ENCODE measurements around the gene ERICH4.

The ERICH4 gene

DNA sequence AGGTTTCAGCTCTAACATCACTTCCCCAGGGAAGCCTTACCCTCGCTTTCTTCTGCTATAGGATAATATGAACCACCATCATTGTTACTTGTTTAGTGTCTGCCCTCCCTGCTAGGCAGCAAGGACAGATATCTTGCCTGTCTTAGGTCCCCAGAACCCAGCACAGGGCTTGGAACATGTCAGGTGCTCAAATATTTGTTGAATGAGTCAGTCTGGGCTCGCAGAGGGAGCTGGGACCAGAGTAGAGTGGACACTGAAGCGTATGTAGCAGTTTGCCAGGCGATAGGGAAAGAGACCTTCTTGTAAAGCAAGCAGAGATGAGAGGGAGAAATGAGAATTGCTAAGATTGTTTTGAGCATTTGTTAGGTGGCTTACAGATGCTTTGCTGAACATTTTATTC, 33.7 kb upstream of the ERICH4 start:
- Histone ChIP-seq H3K9me2 (ENCODE audit: low read depth, low read length) (no peaks in the 10 kb centered on the region), H3K27me3 (ENCODE audit: insufficient read depth, low read length) (no peaks in the 10 kb centered on the region), H3K79me2 (ENCODE audit: insufficient read depth, low read length) (no peaks in the 10 kb centered on the region), H3F3A (ENCODE audit: insufficient read depth, low read length) (no peaks in the 10 kb centered on the region), H3K4me3 (ENCODE audit: low read depth, low read length, poor library complexity, severe bottlenecking) (no peak overlapping the region), H3K36me3 (ENCODE audit: insufficient read depth, low read length) (peaks cover 29% of the 10 kb centered on the region; the same call in 1 of the 2 replicates), H3K4me1 (ENCODE audit: insufficient read depth, low read length, severe bottlenecking) (no peaks in the 10 kb centered on the region), H3K4me2 (ENCODE audit: low read length) (no peak overlapping the region), H4K20me1 (ENCODE audit: insufficient read depth, low read length) (no peaks in the 10 kb centered on the region), H2AFZ (ENCODE audit: low read length) (no peak overlapping the region), H3K27ac (ENCODE audit: low read depth, low read length, poor library complexity, severe bottlenecking) (no peak overlapping the region), H3K9me3 (ENCODE audit: low read length) (no peaks in the 10 kb centered on the region), H3K9ac (ENCODE audit: low read length) (no peak overlapping the region)
- TF ChIP-seq, protein P1, sequence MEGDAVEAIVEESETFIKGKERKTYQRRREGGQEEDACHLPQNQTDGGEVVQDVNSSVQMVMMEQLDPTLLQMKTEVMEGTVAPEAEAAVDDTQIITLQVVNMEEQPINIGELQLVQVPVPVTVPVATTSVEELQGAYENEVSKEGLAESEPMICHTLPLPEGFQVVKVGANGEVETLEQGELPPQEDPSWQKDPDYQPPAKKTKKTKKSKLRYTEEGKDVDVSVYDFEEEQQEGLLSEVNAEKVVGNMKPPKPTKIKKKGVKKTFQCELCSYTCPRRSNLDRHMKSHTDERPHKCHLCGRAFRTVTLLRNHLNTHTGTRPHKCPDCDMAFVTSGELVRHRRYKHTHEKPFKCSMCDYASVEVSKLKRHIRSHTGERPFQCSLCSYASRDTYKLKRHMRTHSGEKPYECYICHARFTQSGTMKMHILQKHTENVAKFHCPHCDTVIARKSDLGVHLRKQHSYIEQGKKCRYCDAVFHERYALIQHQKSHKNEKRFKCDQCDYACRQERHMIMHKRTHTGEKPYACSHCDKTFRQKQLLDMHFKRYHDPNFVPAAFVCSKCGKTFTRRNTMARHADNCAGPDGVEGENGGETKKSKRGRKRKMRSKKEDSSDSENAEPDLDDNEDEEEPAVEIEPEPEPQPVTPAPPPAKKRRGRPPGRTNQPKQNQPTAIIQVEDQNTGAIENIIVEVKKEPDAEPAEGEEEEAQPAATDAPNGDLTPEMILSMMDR (IDR thresholded peaks at IDR 0.05; ENCODE audit: low read length), result no peak
- TF ChIP-seq EZH2 (IDR thresholded peaks at IDR 0.05; ENCODE audit: borderline replicate concordance, low read length), result no peak

DNA sequence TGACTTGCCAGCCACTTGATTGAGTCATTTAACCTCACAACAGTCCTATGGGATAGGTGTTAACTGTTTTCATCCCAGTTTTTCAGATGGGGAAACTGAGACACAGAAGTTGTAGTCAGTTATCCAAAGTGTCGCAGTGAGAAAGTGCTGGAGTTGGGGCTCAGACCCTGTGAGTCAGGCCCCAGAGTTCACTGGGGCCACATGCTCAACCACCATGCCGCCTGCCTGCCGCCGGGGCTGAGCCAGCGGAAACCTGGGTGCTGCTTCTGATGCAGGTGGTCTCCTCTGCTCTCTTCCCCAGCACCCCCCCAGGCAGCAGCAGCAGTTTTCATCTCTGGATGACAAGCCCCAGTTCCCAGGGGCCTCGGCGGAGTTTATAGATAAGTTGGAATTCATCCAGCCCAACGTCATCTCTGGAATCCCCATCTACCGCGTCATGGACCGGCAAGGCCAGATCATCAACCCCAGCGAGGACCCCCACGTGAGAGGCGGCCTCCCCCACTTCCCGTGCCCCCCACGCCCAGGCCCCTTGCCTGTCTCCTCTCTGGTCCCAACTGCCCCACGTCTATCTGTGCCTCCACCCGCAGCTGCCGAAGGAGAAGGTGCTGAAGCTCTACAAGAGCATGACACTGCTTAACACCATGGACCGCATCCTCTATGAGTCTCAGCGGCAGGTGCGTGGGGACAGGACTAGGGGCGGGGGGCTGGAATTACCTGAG, 32.5 kb upstream of the ERICH4 start:
- H3K4me2 ChIP-seq (ENCODE audit: low read length), result no peak overlapping the region
- no peaks in the 10 kb centered on the region for H3K79me2 ChIP-seq (ENCODE audit: insufficient read depth, low read length)
- no peak overlapping the region for H2AFZ ChIP-seq (ENCODE audit: low read length)
- no peaks in the 10 kb centered on the region for H3K4me1 ChIP-seq (ENCODE audit: insufficient read depth, low read length, severe bottlenecking)
- H4K20me1 ChIP-seq (ENCODE audit: insufficient read depth, low read length), result no peaks in the 10 kb centered on the region
- H3K27me3 ChIP-seq (ENCODE audit: insufficient read depth, low read length), result no peaks in the 10 kb centered on the region
- H3K9me3 ChIP-seq (ENCODE audit: low read length), result no peaks in the 10 kb centered on the region
- H3K9ac ChIP-seq (ENCODE audit: low read length), result no peak overlapping the region
- no peak overlapping the region for H3K4me3 ChIP-seq (ENCODE audit: low read depth, low read length, poor library complexity, severe bottlenecking)
- H3F3A ChIP-seq (ENCODE audit: insufficient read depth, low read length), result no peaks in the 10 kb centered on the region
- TF ChIP-seq EZH2 (IDR thresholded peaks at IDR 0.05; ENCODE audit: borderline replicate concordance, low read length), result no peak
- TF ChIP-seq, protein P1 (IDR thresholded peaks at IDR 0.05; ENCODE audit: low read length), result no peak
- no peaks in the 10 kb centered on the region for H3K9me2 ChIP-seq (ENCODE audit: low read depth, low read length)
- H3K27ac ChIP-seq (ENCODE audit: low read depth, low read length, poor library complexity, severe bottlenecking), result no peak overlapping the region
- H3K36me3 ChIP-seq (ENCODE audit: insufficient read depth, low read length), result peaks cover 41% of the 10 kb centered on the region

DNA sequence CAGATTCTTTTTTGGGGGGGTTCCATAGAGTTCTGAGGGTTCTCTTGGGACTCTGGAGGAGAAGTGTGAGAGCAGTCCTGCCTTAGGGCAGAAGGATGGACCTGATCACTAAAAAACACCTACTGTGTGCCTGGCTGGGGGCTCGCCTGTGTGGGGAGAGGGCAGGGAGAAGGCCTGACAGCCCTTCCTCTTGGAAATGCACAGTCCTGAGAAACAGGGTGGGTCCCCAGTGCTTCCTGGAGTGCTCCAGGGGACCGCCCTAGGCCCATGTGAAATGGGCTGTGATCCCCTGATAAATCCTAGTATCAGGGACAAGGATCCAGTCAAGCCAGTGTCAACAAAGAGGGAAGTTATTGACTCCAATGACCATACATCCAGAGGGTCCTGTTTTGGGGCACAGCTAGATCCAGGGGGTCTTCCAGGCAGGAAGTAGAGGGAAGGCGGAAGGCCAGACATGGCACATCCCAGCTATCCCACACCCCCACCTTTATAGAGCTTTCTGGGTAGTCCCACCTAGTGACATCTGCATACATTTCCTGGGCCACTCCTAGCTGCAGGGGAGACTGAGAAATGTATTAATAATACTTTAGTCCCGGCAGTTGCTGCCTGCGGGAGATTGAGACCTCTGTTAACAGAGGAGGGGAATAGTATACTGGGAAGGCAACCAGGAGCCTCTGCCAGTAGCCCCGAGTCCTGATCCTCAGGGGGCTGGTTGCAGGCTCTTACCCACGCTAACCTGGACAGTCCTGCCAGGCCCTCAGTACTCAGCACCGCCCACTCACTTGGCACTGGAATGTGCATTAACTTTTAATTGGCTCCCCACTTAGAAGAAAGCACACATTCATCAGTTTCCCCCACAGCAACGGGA, 31.6 kb upstream of the ERICH4 start:
- Histone ChIP-seq H3K4me1 (ENCODE audit: insufficient read depth, low read length, severe bottlenecking) (no peaks in the 10 kb centered on the region), H3K36me3 (ENCODE audit: insufficient read depth, low read length) (peaks cover 41% of the 10 kb centered on the region), H2AFZ (ENCODE audit: low read length) (no peak overlapping the region), H3K9me2 (ENCODE audit: low read depth, low read length) (no peaks in the 10 kb centered on the region), H3K27ac (ENCODE audit: low read depth, low read length, poor library complexity, severe bottlenecking) (no peak overlapping the region), H3K4me2 (ENCODE audit: low read length) (no peak overlapping the region), H3K9ac (ENCODE audit: low read length) (no peak overlapping the region), H3K9me3 (ENCODE audit: low read length) (no peaks in the 10 kb centered on the region), H3K79me2 (ENCODE audit: insufficient read depth, low read length) (no peaks in the 10 kb centered on the region), H3K27me3 (ENCODE audit: insufficient read depth, low read length) (no peaks in the 10 kb centered on the region), H3K4me3 (ENCODE audit: low read depth, low read length, poor library complexity, severe bottlenecking) (no peak overlapping the region), H3F3A (ENCODE audit: insufficient read depth, low read length) (no peaks in the 10 kb centered on the region), H4K20me1 (ENCODE audit: insufficient read depth, low read length) (no peaks in the 10 kb centered on the region)
- no peak for TF ChIP-seq EZH2 (IDR thresholded peaks at IDR 0.05; ENCODE audit: borderline replicate concordance, low read length)
- TF ChIP-seq, protein P1 (IDR thresholded peaks at IDR 0.05; ENCODE audit: low read length), result no peak
